Cardiac fibroblast (primary cell): Measurements from ENCODE around the gene CACNA1D.

Experiments used
- DNase-seq, 2 donors: peaks; one replicate each; pipeline versions ENCODE4 v3.0.0 to v3.0.0-alpha.2; 2010; ENCODE audit warnings: low read depth in 2 of 2
- H3K4me3 ChIP-seq, 2 donors: replicated peaks in 1 of 2; 1 replicate in 1 of 2; 2 replicates in 1 of 2; pipeline ENCODE4 v1.5.1; 2011; ENCODE audit warnings: low read depth in 2 of 2, low read length in 2 of 2, mild to moderate bottlenecking in 2 of 2, moderate library complexity in 1 of 2
- CTCF ChIP-seq: IDR thresholded peaks from one replicate; pipeline ENCODE4 v1.5.1; 2011; ENCODE audit warnings: low read depth, mild to moderate bottlenecking, low read length, inconsistent platforms

Gene CACNA1D

GRCh38 chr3:53513556-53514190, 19.3 kb downstream of the CACNA1D start:
- H3K4me3 ChIP-seq, result no peak overlapping the region
- TF ChIP-seq CTCF, result no peak
- DNase-seq, result peak in 1 of 2 donors; percentile 6

GRCh38 chr3:53516339-53516738, 21.9 kb downstream of the CACNA1D start:
- no peak for TF ChIP-seq CTCF
- H3K4me3 ChIP-seq, result no peak overlapping the region

GRCh38 chr3:53518495-53518981, 24.1 kb downstream of the CACNA1D start:
- DNase-seq, result peak in 1 of 2 donors; percentile 8
- no peak for TF ChIP-seq CTCF

More at GRCh38 chr3:53516339-53516738, 21.9 kb downstream of the CACNA1D start:
- no peak for DNase-seq

GRCh38 chr3:53519065-53519709, 24.8 kb downstream of the CACNA1D start:
- no peak for DNase-seq
- no peak for TF ChIP-seq CTCF
- no peak overlapping the region for H3K4me3 ChIP-seq

More at GRCh38 chr3:53518495-53518981, 24.1 kb downstream of the CACNA1D start:
- no peak overlapping the region for H3K4me3 ChIP-seq

- TF ChIP-seq CTCF, result no peak
- DNase-seq, result no peak
- no peak overlapping the region for H3K4me3 ChIP-seq
These were observed 28.9 kb downstream of the CACNA1D start for GRCh38 chr3:53523346-53523745.

- TF ChIP-seq CTCF, result no peak
- DNase-seq, result no peak
- H3K4me3 ChIP-seq, result no peak overlapping the region
These were observed 30.2 kb downstream of the CACNA1D start for GRCh38 chr3:53524566-53524965.
